Activated CD8-positive, alpha-beta memory T cell treated with anti-CD3 and anti-CD28 coated beads for 4 hours (primary cell): ENCODE results near the gene PRLH.

Source experiments
- DNase-seq, 2 donors: peaks; one replicate each; pipeline ENCODE4 v3.0.0-alpha.2; 2020; ENCODE audit warnings: low read depth in 2 of 2

PRLH gene

GRCh38 chr2:237566401-237567235 lies at the start of gene PRLH:
PRLH (plus strand) TSS chr2:237566574; CDS start chr2:237566574, 0 bp downstream.
- no peak for DNase-seq

DNA sequence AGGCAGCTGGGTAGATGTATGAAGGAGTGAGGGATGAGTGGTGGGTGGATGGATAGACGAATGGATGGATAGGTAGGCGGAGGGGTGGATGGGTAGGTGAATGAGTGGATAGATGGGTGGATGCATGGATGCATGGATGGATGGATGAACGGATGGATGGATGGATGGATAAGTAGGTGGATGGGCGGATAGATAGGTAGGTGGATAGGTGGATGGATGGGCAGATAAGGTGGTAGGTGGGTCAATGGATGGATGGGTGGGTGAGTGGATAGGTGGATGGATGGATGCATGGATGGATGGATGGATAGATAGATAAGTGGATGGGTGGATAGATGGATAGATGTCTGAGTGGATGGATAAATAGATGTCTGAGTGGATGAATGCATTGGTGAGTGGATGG lies 49.2 kb upstream of the PRLH start:
- DNase-seq = no peak

- DNase-seq = no peak
Measured at GRCh38 chr2:237517990-237518389, 48.4 kb upstream of the PRLH start.

GRCh38 chr2:237519506-237520245 lies 46.7 kb upstream of the PRLH start:
- DNase-seq = no peak

DNA sequence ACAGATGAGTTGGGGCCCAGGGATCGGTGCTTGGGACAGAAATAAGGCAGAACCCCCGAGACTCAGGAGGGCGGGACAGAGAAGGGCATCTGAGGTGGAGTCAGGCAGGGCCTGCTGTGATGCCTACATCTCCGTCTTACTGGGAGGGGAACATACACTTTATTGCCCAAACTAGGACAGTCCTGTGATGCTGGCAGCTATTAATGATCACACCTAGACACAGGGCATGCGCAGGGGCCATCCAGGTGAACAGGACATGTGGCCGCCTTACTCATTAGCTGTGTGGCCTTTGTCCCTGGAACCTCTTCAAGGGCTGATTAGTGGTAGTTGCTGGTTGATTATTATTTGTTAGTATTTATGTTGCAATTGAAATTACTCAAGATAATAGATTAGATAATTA lies 46.1 kb upstream of the PRLH start:
- DNase-seq = no peak

GRCh38 chr2:237524631-237525030 lies 41.7 kb upstream of the PRLH start:
- DNase-seq = no peak

GRCh38 chr2:237525559-237526157 lies 40.7 kb upstream of the PRLH start:
- DNase-seq = no peak

DNA sequence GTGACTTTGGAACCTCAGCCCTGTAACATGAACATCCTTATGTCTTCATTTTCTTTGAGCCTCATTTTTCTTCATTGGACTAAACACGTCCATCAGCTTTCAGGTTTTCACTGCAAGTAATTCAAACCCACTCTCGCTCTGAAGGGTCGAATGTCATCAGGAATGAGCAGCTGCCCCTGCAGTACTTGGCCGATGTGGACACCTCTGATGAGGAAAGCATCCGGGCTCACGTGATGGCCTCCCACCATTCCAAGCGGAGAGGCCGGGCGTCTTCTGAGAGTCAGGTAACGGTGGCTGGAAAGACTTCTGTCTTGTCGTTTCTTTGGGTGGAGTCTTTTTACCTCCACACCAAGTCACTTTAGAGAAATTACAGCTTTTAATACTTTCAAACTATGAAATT lies 39.1 kb upstream of the PRLH start:
- no peak for DNase-seq

- no peak for DNase-seq
Measured at GRCh38 chr2:237527766-237528165, 38.6 kb upstream of the PRLH start.

- DNase-seq = no peak
Measured at GRCh38 chr2:237529452-237530402, 36.6 kb upstream of the PRLH start.

DNA sequence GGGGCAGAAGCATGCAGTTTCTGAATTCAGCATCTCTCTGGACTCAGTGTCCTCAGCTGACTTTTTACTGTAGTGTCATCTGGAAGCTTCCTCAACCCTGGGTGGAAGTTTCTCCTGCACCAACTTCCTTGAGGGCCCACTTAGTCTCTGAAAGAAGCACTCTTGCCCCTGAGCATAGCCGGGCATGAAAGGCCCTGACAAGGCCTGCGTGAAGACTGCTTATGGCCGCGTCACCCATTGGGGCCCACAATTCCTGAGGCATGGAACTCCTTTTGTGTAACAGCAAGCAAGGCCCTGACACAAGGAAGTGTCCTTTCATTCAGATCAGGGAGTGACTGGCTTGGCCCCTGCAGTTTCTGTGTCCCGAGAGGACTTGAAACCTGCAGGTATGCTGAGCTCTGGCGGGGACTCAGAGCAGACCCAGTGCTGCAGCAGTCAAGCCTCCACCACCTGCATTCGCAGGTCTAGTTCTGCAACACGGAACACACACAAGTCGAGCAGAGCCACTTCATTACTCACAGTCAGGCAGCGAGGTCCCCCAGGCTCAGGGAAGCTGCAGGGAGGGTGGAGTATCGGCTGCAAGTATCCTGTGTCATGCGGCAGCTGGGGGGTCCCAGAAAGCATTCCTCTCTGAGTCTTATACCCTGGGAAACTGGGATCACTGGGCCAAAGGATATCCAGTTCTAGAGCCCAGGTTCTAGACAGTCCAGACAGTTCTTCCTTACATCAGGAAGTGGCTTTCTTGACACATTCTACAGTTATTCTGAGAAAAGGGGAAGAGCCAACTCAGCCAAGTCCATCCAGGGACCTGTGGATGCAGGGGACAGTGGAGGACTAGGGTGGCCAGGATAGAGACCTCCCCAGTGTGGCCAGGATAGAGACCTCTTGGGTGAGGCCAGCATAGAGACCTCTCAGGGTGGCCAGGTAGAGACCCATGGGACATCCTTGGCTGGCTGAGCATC lies 35.6 kb upstream of the PRLH start:
- DNase-seq = no peak

GRCh38 chr2:237532160-237532559 lies 34.2 kb upstream of the PRLH start:
- DNase-seq = no peak

- no peak for DNase-seq
Measured at GRCh38 chr2:237533668-237534161, 32.7 kb upstream of the PRLH start.

DNA sequence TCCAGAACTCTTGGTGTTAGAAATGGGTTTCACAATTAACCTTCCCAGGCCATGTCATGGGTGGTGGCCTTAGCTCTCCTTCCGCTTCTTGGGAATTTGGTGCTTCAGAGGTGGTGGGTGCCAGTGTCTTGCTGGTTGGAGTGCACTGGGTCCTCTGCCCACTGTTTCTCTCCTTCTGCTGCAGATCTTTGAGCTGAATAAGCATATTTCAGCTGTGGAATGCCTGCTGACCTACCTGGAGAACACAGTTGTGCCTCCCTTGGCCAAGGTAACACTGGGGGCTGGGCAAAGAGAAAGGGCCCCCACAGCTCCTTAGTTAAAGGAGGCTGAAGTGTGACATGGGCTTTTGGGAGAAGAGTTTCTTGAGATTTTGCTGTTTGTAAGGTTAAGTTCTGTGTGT lies 32.0 kb upstream of the PRLH start:
- no peak for DNase-seq

GRCh38 chr2:237535385-237536082 lies 30.8 kb upstream of the PRLH start:
- DNase-seq = no peak

DNA sequence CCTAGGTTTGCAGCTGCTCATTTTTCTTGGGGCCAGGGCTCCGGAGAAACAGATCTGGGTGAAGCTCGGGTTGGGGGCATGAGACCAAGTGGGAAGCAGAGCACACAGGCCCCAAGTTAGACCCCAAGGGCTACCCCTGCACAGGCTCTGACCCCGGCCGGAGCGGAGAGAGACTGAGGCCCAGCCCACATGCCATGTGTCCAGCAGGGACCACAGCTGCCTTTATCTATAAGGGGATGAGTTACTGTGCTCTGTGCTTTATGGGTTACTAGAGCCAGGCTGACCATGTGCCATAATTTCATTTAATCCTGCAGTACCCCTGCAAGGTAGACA lies 30.3 kb upstream of the PRLH start:
- no peak for DNase-seq

DNA sequence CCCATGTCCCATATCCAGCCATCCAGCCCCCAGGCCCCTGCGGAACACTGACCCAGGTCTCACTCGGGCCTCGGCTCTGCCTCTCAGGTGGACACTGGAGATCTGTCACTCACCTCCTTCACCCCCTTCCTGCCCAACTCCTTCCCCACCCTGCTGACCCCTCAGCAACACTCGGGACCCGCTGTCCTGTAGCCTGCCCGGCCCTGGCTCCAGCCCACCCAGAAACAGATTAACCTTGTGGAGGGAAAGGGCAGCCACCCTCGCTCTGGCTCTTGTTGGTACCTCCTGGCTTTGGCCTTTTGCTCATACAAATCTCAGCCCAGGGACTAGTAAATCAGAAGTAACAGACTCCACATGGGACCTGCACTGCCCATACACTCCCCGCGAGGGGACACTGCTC lies 29.8 kb upstream of the PRLH start:
- DNase-seq = no peak

GRCh38 chr2:237538001-237538720 lies 28.2 kb upstream of the PRLH start:
- no peak for DNase-seq

DNA sequence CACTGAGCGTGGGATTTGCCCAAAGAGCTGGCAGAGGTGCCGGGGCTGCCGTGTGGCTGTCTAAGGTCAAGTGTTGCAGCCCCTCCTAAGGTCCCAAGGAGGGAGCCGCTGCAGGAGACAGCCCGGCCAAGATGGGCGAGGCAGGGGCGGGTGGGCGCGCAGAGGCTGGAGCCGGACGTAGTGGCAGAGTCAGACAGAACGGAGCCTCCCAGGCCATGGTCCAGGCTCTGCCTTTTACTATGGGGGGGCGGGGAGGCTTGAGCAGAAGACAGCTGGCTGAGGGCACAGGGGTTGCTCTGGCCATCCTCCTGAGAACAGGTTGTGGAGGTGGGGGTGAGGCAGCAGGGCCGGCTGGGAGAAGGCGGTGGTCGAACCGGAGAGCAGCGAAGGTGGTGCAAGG lies 27.5 kb upstream of the PRLH start:
- DNase-seq = no peak
